Kidney glomerular epithelial cell (primary cell): ENCODE data around the gene SDCCAG8.
A peak's percentile ranks its signal among the peaks of the same experiment; 100 is the strongest.
"Not testable (repeated sequence)": the region's sequence is repeated elsewhere in the genome, so short reads cannot be mapped to it uniquely, and the experiment has no call there.

Experiments
- DNase-seq: peaks from one replicate; lab custom pipeline; 2025; lab: John Stamatoyannopoulos, UW

SDCCAG8 gene

GRCh38 chr1:243255791-243256512 lies at the start of gene SDCCAG8:
Gene SDCCAG8 (plus strand): TSS chr1:243256041. CDS start chr1:243256174, 133 bp downstream.
- DNase-seq: peak; percentile 100

- not testable (repeated sequence) for DNase-seq
Observed at GRCh38 chr1:243211984-243212383, 43.9 kb upstream of the SDCCAG8 start.

- DNase-seq: no peak
Observed at GRCh38 chr1:243213045-243213787, 42.6 kb upstream of the SDCCAG8 start.

GRCh38 chr1:243215276-243215875 lies 40.5 kb upstream of the SDCCAG8 start:
- DNase-seq: not testable (repeated sequence)

- no peak for DNase-seq
Observed at GRCh38 chr1:243216741-243217140, 39.1 kb upstream of the SDCCAG8 start.

GRCh38 chr1:243217349-243217748 lies 38.5 kb upstream of the SDCCAG8 start:
- DNase-seq: no peak

GRCh38 chr1:243218059-243218458 lies 37.8 kb upstream of the SDCCAG8 start:
- no peak for DNase-seq

DNA sequence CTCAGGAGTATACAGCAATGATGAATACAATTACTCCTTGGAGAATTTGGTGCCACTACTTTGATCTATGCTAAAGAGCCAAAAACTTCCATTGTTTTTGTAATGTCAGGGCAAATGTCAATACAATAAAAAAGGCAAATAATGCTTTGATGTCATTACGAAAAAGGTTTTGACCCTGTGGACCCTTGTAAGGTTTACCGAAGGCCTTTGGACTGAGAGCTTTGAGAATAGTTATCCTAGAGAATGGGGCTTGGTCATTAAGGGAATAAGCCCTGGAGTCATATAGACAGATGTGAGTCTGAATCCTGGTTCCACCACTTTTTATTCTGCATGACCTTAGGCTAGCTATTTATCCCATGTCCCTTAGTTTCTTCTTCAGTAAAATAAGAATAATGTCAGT lies 28.2 kb upstream of the SDCCAG8 start:
- no peak for DNase-seq

DNA sequence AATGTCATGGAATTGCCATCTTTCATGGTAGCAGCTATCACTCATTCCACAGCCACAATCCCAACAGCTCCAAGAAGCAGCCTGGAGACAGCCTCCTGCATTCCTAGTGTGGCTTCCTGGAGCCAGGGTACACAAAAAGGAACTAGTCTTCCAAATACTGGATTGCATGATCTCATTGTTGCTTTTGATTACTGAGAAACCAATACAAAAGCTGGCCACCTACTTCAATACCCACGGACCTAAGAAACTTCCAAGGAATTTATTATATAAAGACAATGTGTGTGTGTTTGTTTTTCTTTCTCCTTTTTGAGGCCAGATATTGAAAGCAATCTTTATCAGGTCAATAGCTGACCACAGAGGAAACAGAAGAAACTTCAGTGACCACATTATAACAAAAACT lies 26.3 kb upstream of the SDCCAG8 start:
- DNase-seq: no peak

GRCh38 chr1:243230914-243231313 lies 24.9 kb upstream of the SDCCAG8 start:
- no peak for DNase-seq

- no peak for DNase-seq
Observed at GRCh38 chr1:243233908-243234307, 21.9 kb upstream of the SDCCAG8 start.

- peak; percentile 22 for DNase-seq
Observed at GRCh38 chr1:243234978-243235647, 20.7 kb upstream of the SDCCAG8 start.

- no peak for DNase-seq
Observed at GRCh38 chr1:243236604-243237252, 19.1 kb upstream of the SDCCAG8 start.

DNA sequence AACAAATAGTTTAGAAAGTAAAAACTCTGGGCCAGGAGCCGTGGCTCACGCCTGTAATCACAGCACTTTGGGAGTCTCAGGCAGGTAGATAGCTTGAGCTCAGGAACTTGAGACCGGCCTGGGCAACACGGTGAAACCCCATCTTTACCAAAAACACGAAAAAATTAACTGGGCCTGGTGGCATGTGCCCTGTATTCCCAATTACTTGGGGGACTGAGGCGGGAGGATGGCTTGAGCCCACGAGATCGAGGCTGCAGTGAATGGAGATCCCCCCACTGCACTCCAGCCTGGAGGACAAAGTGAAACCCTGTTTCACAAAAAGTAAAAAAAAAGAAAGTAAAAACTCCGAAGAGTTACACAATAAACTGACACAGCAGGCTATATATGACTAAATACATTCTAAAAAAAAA lies 11.4 kb upstream of the SDCCAG8 start:
- DNase-seq: no peak

DNA sequence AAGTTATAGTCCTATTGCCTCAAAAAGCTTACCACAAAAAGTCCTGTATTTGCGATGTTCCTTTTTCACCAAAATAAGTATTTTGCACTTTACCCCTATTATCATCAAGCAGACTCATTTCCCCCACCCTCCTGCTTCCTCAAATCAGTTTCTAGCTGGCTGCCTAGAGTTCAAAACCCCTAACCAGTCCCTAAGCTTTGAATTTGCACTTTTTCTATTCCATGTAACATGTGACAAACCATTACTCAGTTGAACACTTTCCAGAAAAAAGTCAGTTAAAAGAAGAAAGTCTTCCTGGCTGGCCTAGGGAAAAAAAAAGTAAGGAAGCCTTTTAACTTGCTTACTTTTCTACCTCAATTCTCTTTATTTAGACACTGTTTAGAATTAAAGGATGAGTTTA lies 8.9 kb upstream of the SDCCAG8 start:
- no peak for DNase-seq

- no peak for DNase-seq
Observed at GRCh38 chr1:243247901-243248300, 7.9 kb upstream of the SDCCAG8 start.

DNA sequence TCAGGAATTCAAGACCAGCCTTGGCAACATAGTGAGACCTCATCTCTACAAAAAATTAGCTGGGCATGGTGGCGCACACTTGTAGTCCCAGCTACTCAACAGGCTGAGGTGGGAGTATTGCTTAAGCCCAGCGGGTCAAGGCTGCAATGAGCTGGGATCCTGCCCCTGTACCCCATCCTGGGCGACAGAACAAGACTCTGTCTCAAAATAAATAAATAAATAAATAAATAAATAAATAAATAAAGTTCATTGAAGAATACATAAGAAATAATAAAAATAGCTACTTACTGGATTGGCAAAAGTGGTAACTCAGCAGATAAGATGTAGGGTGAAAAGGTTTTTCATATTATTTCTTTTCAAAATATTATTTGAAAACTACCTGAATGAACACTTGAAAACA lies 6.6 kb upstream of the SDCCAG8 start:
- DNase-seq: no peak

- DNase-seq: no peak
Observed at GRCh38 chr1:243250102-243250501, 5.7 kb upstream of the SDCCAG8 start.

- no peak for DNase-seq
Observed at GRCh38 chr1:243251539-243251938, 4.3 kb upstream of the SDCCAG8 start.

DNA sequence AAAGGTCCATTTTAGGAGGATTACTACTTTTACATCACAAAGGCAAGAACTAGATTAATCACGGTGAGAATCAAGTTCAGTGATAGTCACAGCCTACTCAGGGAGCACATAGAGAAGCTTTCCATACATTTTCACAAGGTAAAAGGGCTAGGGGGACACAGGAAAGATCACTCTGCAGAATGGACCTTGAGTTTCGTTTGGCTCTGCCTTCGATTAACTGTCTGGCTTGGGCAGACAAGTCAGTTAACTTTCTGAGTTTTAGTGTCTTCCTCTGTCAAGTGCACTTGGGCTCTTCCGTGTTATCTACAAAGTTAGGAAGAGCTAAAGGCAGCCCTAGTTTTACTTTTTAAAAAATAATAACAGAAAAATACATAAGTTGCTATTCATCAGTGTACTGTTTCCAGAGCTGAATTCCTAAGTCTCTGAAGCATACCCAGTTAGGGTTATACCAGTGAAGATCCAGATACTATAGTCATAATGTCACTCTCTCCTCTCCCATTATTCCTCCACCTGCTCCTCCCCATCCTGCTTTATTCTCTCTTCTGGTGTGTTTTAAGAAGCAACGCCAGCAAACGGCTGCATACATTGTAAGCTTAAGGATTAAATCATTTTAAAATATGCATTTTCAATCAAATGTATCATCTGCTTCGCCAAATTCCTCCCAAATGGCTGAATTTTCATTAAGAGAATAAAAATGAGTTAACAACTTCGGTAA lies 2.5 kb upstream of the SDCCAG8 start:
- no peak for DNase-seq

DNA sequence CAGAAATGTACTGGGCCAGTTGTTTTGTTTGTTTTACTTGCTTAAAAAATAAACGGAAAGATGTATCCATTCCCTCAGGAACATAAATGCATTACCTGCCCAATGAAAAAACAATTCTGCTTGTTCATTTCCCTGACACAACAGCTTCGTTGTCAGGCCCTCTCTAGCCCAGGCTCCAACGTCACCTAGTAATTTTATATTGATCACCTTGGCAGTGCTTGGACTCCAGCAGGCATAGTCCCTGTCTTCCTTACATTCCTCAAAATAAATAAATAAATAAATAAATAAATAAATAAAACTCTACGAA lies 2.0 kb upstream of the SDCCAG8 start:
- no peak for DNase-seq
